Immature natural killer cell (primary cell): ENCODE measurements around the gene INSYN1. TPM values are rescaled to one million over a fixed set of nuclear protein-coding genes. Genes with fewer than 3 reads are reported as not detected.

Experiments used
- DNase-seq, 3 donors: peaks; one replicate each; pipeline ENCODE4 v3.0.0; 2022; ENCODE audit warnings: mixed read lengths in 1 of 3
- H3K27ac Mint-ChIP-seq, 6 donors: one replicate each; pipeline ENCODE4 v1.8.0; 2020; ENCODE audit warnings: mixed read lengths in 6 of 6, mild to moderate bottlenecking in 5 of 6, inconsistent platforms in 4 of 6, moderate library complexity in 3 of 6
- H3K27me3 Mint-ChIP-seq, 3 donors: one replicate each; pipeline ENCODE4 v1.8.0; 2020 to 2021; ENCODE audit warnings: low read depth in 3 of 3, mild to moderate bottlenecking in 3 of 3, mixed read lengths in 3 of 3, moderate library complexity in 3 of 3, inconsistent platforms in 1 of 3
- H3K36me3 Mint-ChIP-seq, 3 donors: one replicate each; pipeline ENCODE4 v1.8.0; 2020; ENCODE audit warnings: mixed read lengths in 3 of 3, inconsistent platforms in 2 of 3, mild to moderate bottlenecking in 2 of 3
- H3K4me1 Mint-ChIP-seq, 2 donors: one replicate each; pipeline ENCODE4 v1.8.0; 2020; ENCODE audit warnings: inconsistent platforms in 2 of 2, mild to moderate bottlenecking in 2 of 2, mixed read lengths in 2 of 2, moderate library complexity in 1 of 2
- H3K4me3 Mint-ChIP-seq, 5 donors: one replicate each; pipeline ENCODE4 v1.8.0; 2020; ENCODE audit warnings: mild to moderate bottlenecking in 5 of 5, mixed read lengths in 5 of 5, inconsistent platforms in 3 of 5, moderate library complexity in 3 of 5
- H3K9me3 Mint-ChIP-seq, 6 donors: one replicate each; pipeline ENCODE4 v1.8.0; 2020; ENCODE audit warnings: mild to moderate bottlenecking in 6 of 6, mixed read lengths in 6 of 6, inconsistent platforms in 4 of 6, moderate library complexity in 3 of 6
- polyA plus RNA-seq, 3 donors: library from polyadenylated mRNA; unstranded; fragments of 300-500 nt; fragmentation: Illumina TruSeq; gene quantifications; one replicate each; pipeline ENCODE4 v1.2.3, GENCODE V29; 2021

Gene INSYN1
- polyA plus RNA-seq, 3 donors from 2014 or later, result not detected

DNA sequence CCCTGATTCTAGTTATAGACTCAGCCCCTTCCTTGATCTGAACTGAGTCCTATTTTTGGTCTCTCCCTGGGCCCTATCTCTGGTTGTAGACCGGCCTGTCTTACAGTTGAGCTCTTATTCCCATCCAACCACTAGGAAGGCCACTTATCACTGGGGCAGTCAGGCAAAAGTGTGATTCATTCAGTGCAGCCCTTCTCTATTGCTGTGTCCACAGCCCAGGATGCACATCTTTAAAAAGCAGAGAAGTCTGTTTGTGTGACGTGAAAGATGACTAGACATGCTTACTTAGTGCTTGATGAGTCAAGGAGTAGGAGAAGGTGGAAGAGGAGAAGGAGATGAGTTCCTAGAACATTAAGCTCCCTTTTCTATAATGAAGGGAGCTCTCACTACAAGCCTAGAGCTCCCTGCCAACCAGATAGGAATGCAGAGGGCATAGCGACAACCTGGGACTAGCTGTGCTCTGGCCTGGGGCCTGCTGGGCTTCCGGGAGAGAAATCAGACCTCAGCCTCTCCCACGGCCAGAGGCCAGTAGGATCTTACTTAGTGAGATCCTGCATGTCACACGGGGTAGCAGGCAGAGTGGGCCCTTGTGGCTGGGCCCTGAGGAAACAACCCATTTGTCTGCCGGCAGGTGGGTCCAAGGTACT is 25.7 kb downstream of the INSYN1 start:
- no peak for DNase-seq
- Mint-ChIP-seq H3K4me1 (no peaks in the 10 kb centered on the region), H3K36me3 (no peaks in the 10 kb centered on the region), H3K27ac (no peak overlapping the region), H3K9me3 (no peaks in the 10 kb centered on the region), H3K4me3 (no peak overlapping the region), H3K27me3 (peaks cover 2 to 10% (median 5%) of the 10 kb centered on the region in 3 donors)

DNA sequence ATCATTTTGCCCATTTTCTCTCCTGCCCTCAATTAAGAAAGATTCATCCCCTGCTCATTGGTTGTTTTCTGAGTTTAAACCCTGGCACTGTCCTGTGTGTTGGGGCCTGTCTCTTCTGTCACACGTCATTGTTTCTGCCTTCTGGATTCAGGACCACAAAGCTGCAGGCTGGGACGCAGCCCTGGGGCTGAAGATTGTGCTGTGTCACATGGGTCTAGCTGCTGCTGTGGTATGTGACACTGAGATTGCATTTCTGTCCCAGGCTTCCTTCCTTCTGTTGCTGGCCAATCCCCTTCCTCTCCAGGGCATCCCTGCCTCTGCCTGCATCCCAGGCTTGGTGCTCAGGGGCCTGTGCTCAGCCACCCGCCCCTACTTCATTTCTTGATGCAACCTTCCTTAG is 28.9 kb downstream of the INSYN1 start:
- Mint-ChIP-seq H3K27ac (no peak overlapping the region), H3K4me3 (no peak overlapping the region), H3K27me3 (peaks cover 3 to 13% (median 5%) of the 10 kb centered on the region in 3 donors), H3K36me3 (no peaks in the 10 kb centered on the region), H3K4me1 (no peaks in the 10 kb centered on the region), H3K9me3 (no peaks in the 10 kb centered on the region)
- no peak for DNase-seq

DNA sequence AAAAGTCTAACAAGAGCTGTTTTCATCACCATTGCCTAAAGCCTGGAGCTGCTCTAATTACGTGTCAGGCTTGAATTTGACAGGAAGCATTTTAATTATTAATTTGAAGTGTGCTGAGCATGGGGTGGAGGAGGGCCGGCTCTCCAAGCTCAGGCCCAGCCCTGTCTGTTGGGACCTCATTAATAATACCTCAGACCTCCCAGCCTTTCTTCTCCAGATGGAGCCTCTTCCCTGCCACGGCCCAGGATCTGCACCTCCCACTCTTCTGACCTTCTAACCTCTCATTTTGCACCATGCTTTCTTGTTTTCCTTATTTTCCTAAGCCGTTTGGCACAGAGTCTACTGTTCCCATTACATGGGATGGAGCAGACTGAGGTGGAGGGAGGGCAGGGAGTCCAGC is 30.0 kb downstream of the INSYN1 start:
- peaks cover 3 to 13% (median 5%) of the 10 kb centered on the region in 3 donors for H3K27me3 Mint-ChIP-seq

DNA sequence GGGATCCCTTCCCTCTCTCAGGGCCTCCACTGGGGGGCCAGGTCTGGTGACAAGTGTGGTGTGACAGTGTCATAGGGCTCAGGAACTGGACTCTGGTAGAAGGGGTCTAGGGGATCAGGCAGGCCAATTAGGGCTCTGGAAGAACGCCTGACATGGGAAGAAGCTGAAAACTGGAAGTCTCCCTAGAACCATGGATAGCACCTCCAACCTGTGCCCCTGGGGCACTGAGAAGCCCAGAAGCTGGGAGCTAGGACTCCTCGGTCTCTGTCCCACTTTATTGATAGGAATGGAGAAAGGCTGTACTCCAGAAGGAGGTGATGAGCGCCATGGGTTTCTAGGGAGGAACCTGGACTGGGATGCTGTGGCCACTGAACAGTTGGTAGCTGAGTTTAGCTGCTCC is 30.7 kb downstream of the INSYN1 start:
- peaks cover 3 to 12% (median 5%) of the 10 kb centered on the region in 3 donors for H3K27me3 Mint-ChIP-seq
- H3K4me3 Mint-ChIP-seq, result no peak overlapping the region
- H3K36me3 Mint-ChIP-seq, result no peaks in the 10 kb centered on the region
- DNase-seq, result no peak
- H3K27ac Mint-ChIP-seq, result no peak overlapping the region
- H3K4me1 Mint-ChIP-seq, result no peaks in the 10 kb centered on the region
- H3K9me3 Mint-ChIP-seq, result no peaks in the 10 kb centered on the region

More for the DNA sequence above, 30.0 kb downstream of the INSYN1 start:
- H3K4me3 Mint-ChIP-seq, result no peak overlapping the region
- DNase-seq, result no peak
- H3K4me1 Mint-ChIP-seq, result no peaks in the 10 kb centered on the region
- H3K27ac Mint-ChIP-seq, result no peak overlapping the region
- no peaks in the 10 kb centered on the region for H3K9me3 Mint-ChIP-seq
- H3K36me3 Mint-ChIP-seq, result no peaks in the 10 kb centered on the region

DNA sequence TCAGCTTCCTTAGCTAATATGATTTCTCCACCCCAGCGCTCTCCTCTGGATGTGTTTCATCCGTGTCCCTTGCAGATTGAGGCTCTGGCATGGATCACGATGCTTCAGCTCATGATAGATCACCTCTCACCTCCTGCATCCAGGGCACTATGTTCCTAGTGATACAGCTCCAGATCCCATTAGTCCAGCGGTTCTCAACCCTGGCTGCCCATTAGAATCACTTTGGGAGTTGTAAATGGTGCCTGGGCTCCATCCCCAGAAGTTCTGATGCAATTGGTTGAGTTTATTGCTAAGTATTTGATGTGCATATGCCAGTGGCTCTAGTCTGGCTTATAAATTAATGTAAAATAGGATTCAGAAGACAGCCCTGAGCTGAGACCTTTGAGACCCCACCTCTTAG is 34.5 kb downstream of the INSYN1 start:
- DNase-seq, result no peak
- H3K27me3 Mint-ChIP-seq, result peaks cover 2 to 7% (median 2%) of the 10 kb centered on the region in 3 donors
- H3K9me3 Mint-ChIP-seq, result no peaks in the 10 kb centered on the region
- H3K27ac Mint-ChIP-seq, result no peak overlapping the region
- H3K4me3 Mint-ChIP-seq, result no peak overlapping the region
- no peaks in the 10 kb centered on the region for H3K36me3 Mint-ChIP-seq
- H3K4me1 Mint-ChIP-seq, result no peaks in the 10 kb centered on the region

DNA sequence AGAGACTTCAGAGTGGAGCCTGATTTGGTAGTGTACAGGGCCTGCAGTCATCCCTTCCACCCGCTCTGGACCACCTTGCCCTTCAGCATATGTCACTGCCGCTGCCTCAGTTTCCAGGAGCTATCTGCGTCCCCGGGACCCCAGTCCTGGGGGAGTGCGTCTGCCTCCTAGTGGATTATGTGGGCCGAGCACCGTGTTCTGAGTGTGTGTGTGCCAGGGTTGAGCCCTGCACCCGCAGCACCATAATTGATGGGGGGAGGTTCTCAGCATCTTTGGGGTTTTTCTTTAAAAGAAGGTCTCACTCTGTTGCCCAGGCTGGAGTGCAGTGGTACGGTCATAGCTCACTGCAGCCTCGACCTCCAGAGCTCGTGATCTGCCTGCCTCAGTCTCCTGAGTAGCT is 35.3 kb downstream of the INSYN1 start:
- no peak overlapping the region for H3K4me3 Mint-ChIP-seq
- peaks cover 2 to 8% (median 2%) of the 10 kb centered on the region in 3 donors for H3K27me3 Mint-ChIP-seq
- H3K9me3 Mint-ChIP-seq, result no peaks in the 10 kb centered on the region
- no peak for DNase-seq
- no peak overlapping the region for H3K27ac Mint-ChIP-seq
- H3K36me3 Mint-ChIP-seq, result no peaks in the 10 kb centered on the region
- H3K4me1 Mint-ChIP-seq, result no peaks in the 10 kb centered on the region

- no peaks in the 10 kb centered on the region for H3K36me3 Mint-ChIP-seq
- no peak overlapping the region for H3K27ac Mint-ChIP-seq
- H3K27me3 Mint-ChIP-seq, result peaks cover 0 to 8% (median 2%) of the 10 kb centered on the region in 3 donors
- H3K4me3 Mint-ChIP-seq, result no peak overlapping the region
- no peaks in the 10 kb centered on the region for H3K4me1 Mint-ChIP-seq
- H3K9me3 Mint-ChIP-seq, result no peaks in the 10 kb centered on the region
- no peak for DNase-seq
These were observed 35.9 kb downstream of the INSYN1 start for GRCh38 chr15:73717206-73717605.

DNA sequence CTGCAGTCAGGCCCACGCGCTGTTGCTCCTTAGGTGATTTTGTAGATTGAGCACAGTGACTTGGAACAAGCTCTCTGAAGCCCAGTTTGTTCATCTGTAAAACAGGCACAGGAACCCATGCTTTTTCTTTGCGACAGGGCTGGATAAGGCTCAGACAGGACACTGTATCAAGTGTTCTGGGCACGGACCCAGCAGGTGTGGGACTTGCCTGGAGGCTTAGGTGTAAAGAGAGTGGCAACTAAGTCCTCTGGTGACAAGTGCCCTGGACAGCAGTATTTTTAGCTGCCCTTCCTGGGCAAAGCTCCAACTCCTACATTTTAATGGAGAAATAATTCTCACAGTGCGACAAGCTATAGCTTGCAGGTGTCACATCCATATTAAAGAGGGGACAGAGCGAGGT is 36.7 kb downstream of the INSYN1 start:
- no peaks in the 10 kb centered on the region for H3K36me3 Mint-ChIP-seq
- no peak for DNase-seq
- H3K27me3 Mint-ChIP-seq, result peaks cover 0 to 8% (median 2%) of the 10 kb centered on the region in 3 donors
- no peak overlapping the region for H3K4me3 Mint-ChIP-seq
- no peaks in the 10 kb centered on the region for H3K4me1 Mint-ChIP-seq
- no peaks in the 10 kb centered on the region for H3K9me3 Mint-ChIP-seq
- H3K27ac Mint-ChIP-seq, result no peak overlapping the region

DNA sequence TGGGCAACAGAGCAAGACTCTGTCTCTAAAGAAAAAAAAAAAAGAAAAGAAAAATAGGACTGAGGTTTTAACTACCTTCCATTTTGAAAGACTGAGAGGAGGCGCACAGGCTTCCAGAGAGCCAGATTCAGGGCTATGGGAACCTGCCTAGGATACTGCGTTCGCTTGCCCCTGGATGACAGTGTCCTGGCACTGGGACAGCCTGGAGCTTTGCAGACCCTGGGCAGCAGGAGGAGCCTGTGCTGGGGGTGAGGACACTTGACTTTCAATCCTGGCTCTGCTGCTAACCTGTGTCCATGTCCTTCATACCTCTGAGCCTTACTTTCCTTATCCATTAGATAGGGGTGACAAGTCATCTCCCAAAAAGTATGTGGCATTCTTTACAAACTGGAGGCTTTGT is 37.7 kb downstream of the INSYN1 start:
- Mint-ChIP-seq H3K9me3 (no peaks in the 10 kb centered on the region), H3K27me3 (peaks cover 0 to 8% (median 2%) of the 10 kb centered on the region in 3 donors)

GRCh38 chr15:73714695-73715301 is 38.4 kb downstream of the INSYN1 start:
- Mint-ChIP-seq H3K4me1 (no peaks in the 10 kb centered on the region), H3K9me3 (no peaks in the 10 kb centered on the region)

More for the DNA sequence above, 37.7 kb downstream of the INSYN1 start:
- H3K36me3 Mint-ChIP-seq, result no peaks in the 10 kb centered on the region
- H3K4me3 Mint-ChIP-seq, result no peak overlapping the region
- H3K4me1 Mint-ChIP-seq, result no peaks in the 10 kb centered on the region
- no peak overlapping the region for H3K27ac Mint-ChIP-seq
- DNase-seq, result no peak

DNA sequence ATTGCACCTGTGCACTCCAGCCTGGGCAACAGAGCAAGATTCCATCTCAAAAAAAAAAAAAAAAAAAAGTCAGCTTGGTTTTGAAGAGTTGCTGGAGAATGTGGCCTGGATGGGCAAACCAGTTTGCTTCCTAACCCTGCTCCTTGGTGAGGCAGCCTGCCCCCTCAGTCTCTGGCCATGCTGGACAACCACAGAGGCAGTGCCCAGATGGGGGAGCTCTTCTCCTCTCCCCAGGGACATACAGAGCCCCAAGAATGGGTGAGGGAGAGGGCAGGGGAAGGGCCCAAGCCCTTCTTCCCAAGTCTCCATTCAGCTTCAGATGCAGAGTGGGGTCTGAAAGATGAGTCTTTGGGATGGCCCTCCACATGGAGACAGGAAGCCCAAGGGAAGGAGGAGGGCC is 41.0 kb downstream of the INSYN1 start:
- Mint-ChIP-seq H3K27ac (no peak overlapping the region), H3K4me1 (no peaks in the 10 kb centered on the region), H3K27me3 (peaks cover 0 to 9% (median 2%) of the 10 kb centered on the region in 3 donors), H3K9me3 (no peaks in the 10 kb centered on the region), H3K4me3 (no peak overlapping the region), H3K36me3 (no peaks in the 10 kb centered on the region)
- DNase-seq, result no peak

More at GRCh38 chr15:73714695-73715301, 38.4 kb downstream of the INSYN1 start:
- H3K27ac Mint-ChIP-seq, result no peak overlapping the region
- H3K36me3 Mint-ChIP-seq, result no peaks in the 10 kb centered on the region
- H3K27me3 Mint-ChIP-seq, result peaks cover 0 to 5% (median 0%) of the 10 kb centered on the region in 3 donors
- H3K4me3 Mint-ChIP-seq, result no peak overlapping the region
- no peak for DNase-seq

DNA sequence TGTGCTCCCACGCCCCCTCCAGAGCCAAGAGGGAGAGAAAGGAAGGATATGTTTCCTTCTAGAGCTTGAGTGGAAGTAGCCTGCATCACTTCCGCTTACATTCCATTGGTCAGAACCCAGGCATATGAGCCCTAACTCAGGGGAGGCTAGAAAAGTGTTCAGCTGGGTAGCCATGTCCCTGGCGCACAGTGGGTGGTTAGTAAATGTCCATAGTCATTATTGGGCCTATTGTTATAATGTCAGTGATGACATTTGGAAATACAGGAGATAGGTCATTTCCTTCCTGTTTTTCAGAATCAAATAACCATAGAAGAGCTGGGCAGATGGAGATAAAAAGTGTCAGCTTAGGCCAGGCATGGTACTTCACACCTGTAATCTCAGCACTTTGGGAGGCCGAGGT is 41.6 kb downstream of the INSYN1 start:
- DNase-seq, result no peak
- Mint-ChIP-seq H3K9me3 (no peaks in the 10 kb centered on the region), H3K36me3 (no peaks in the 10 kb centered on the region), H3K4me1 (no peaks in the 10 kb centered on the region), H3K27me3 (peaks cover 0 to 11% (median 2%) of the 10 kb centered on the region in 3 donors), H3K4me3 (no peak overlapping the region), H3K27ac (no peak overlapping the region)

- peaks cover 0 to 11% (median 2%) of the 10 kb centered on the region in 3 donors for H3K27me3 Mint-ChIP-seq
- H3K4me1 Mint-ChIP-seq, result no peaks in the 10 kb centered on the region
- H3K4me3 Mint-ChIP-seq, result no peak overlapping the region
- no peak overlapping the region for H3K27ac Mint-ChIP-seq
- H3K9me3 Mint-ChIP-seq, result no peaks in the 10 kb centered on the region
- no peaks in the 10 kb centered on the region for H3K36me3 Mint-ChIP-seq
- no peak for DNase-seq
These were observed 42.8 kb downstream of the INSYN1 start for GRCh38 chr15:73710321-73710720.

- no peak overlapping the region for H3K4me3 Mint-ChIP-seq
- H3K36me3 Mint-ChIP-seq, result no peaks in the 10 kb centered on the region
- H3K27me3 Mint-ChIP-seq, result peaks cover 0 to 11% (median 4%) of the 10 kb centered on the region in 3 donors
- no peaks in the 10 kb centered on the region for H3K9me3 Mint-ChIP-seq
- H3K27ac Mint-ChIP-seq, result no peak overlapping the region
- DNase-seq, result no peak
- no peaks in the 10 kb centered on the region for H3K4me1 Mint-ChIP-seq
These were observed 43.5 kb downstream of the INSYN1 start for GRCh38 chr15:73709686-73710085.

DNA sequence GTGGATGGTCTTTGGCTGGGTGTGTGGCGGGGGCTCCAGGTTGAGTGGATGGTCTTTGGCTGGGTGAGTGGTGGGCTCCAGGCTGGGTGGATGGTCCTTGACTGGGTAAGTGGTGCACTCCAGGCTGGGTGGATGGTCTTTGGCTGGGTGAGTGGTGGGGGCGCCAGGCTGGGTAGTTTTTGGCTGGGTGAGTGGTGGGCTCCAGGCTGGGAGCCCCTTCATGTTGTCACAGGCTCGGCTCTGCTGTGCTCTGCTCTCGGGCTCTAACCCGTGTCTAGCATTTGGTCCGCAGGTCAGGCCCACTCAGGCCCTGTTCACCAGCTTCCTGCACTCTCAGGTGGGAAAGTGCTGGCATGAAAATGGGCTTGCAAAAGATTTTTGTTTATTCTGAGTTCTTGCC is 43.9 kb downstream of the INSYN1 start:
- no peak overlapping the region for H3K4me3 Mint-ChIP-seq
- no peak for DNase-seq
- H3K36me3 Mint-ChIP-seq, result no peaks in the 10 kb centered on the region
- H3K4me1 Mint-ChIP-seq, result no peaks in the 10 kb centered on the region
- no peaks in the 10 kb centered on the region for H3K9me3 Mint-ChIP-seq
- H3K27me3 Mint-ChIP-seq, result peaks cover 0 to 11% (median 4%) of the 10 kb centered on the region in 3 donors
- H3K27ac Mint-ChIP-seq, result no peak overlapping the region
